Keratinocyte (primary cell): Measurements from ENCODE around the gene SH3PXD2B. TPM values are rescaled to one million over a fixed set of nuclear protein-coding genes. Genes with fewer than 3 reads are reported as not detected.

Experiments used
- DNase-seq: peaks from one replicate; pipeline ENCODE4 v3.0.0-alpha.2; 2011; ENCODE audit warnings: low read depth, missing footprints, low spot score
- FAIRE-seq: peaks from 2 replicates; lab custom pipeline; 2011; peaks lifted over from hg19 to GRCh38; lab: Jason Lieb, UNC
- H2AFZ ChIP-seq: 2 replicates; pipeline ENCODE4 v1.6.0; 2012; ENCODE audit warnings: low read length, control low read depth, inconsistent platforms; ENCODE audit not compliant: control insufficient read depth
- H3K27ac ChIP-seq: 2 replicates; pipeline ENCODE4 v1.5.1; 2011; ENCODE audit warnings: low read length; ENCODE audit not compliant: control insufficient read depth, insufficient read depth
- H3K27me3 ChIP-seq: 3 replicates; pipeline ENCODE4 v1.6.0; 2011; ENCODE audit warnings: low read length; ENCODE audit not compliant: control insufficient read depth, insufficient read depth; ENCODE audit errors: extremely low read depth
- H3K36me3 ChIP-seq, 2 experiments: 2 replicates in 1 of 2; 3 replicates in 1 of 2; pipeline ENCODE4 v1.5.1; 2011; ENCODE audit warnings: low read length in 2 of 2, mild to moderate bottlenecking in 1 of 2; ENCODE audit not compliant: control insufficient read depth in 2 of 2, insufficient read depth in 2 of 2; ENCODE audit errors: extremely low read depth in 1 of 2
- H3K4me1 ChIP-seq: 3 replicates; pipeline ENCODE4 v1.5.1; 2011; ENCODE audit warnings: low read length; ENCODE audit not compliant: control insufficient read depth, insufficient read depth; ENCODE audit errors: extremely low read depth
- H3K4me2 ChIP-seq: 3 replicates; pipeline ENCODE4 v1.6.0; 2011; ENCODE audit warnings: low read depth, low read length; ENCODE audit not compliant: control insufficient read depth, insufficient read depth; ENCODE audit errors: extremely low read depth
- H3K4me3 ChIP-seq, 3 experiments: fragments of 200-600 bp in 1 of 3; sonication (generic) in 1 of 3; 2 replicates in 2 of 3; 3 replicates in 1 of 3; pipeline ENCODE4 v1.5.1; 2011 to 2016; ENCODE audit warnings: low read length in 3 of 3, mild to moderate bottlenecking in 3 of 3, control low read depth in 2 of 3, inconsistent platforms in 1 of 3, low read depth in 1 of 3, mixed read lengths in 1 of 3, mixed run types in 1 of 3, moderate library complexity in 1 of 3; ENCODE audit not compliant: control insufficient read depth in 2 of 3, insufficient read depth in 2 of 3; ENCODE audit errors: extremely low read depth in 1 of 3
- H3K79me2 ChIP-seq: 2 replicates; pipeline ENCODE4 v1.6.0; 2012; ENCODE audit warnings: low read length; ENCODE audit not compliant: control insufficient read depth, insufficient read depth
- H3K9ac ChIP-seq: 3 replicates; pipeline ENCODE4 v1.6.0; 2011; ENCODE audit warnings: low read length; ENCODE audit not compliant: control insufficient read depth, insufficient read depth; ENCODE audit errors: extremely low read depth
- H3K9me1 ChIP-seq: 3 replicates; pipeline ENCODE4 v1.6.0; 2011; ENCODE audit warnings: low read length; ENCODE audit not compliant: control insufficient read depth, insufficient read depth; ENCODE audit errors: extremely low read depth
- H3K9me3 ChIP-seq: 2 replicates; pipeline ENCODE4 v1.5.1; 2012; ENCODE audit warnings: low read depth, low read length; ENCODE audit not compliant: control insufficient read depth
- H4K20me1 ChIP-seq: 3 replicates; pipeline ENCODE4 v1.6.0; 2011; ENCODE audit warnings: low read length; ENCODE audit not compliant: control insufficient read depth, insufficient read depth; ENCODE audit errors: extremely low read depth
- CTCF ChIP-seq, 3 experiments: IDR thresholded peaks in 1 of 3; conservative IDR thresholded peaks in 1 of 3; optimal IDR thresholded peaks in 1 of 3; 2 replicates in 2 of 3; 3 replicates in 1 of 3; pipeline versions ENCODE3 to v1.5.1; 2011; ENCODE audit warnings: low read length in 3 of 3, mild to moderate bottlenecking in 3 of 3, moderate library complexity in 2 of 3, control low read depth in 1 of 3, inconsistent platforms in 1 of 3; ENCODE audit not compliant: insufficient read depth in 2 of 3; ENCODE audit errors: extremely low read depth in 1 of 3
- EZH2 ChIP-seq: IDR thresholded peaks from one replicate; pipeline ENCODE4 v1.6.1; 2012; ENCODE audit warnings: inconsistent platforms, mild to moderate bottlenecking, low read length, moderate library complexity
- dilution Hi-C: fragments of 300-500 bp; cut with MboI; formaldehyde crosslinking; loops from one replicate; pipeline ENCODE4 v1.7.0; 2020; ENCODE audit warnings: low sequenced_read_pairs; ENCODE audit not compliant: extremely low pct_ligation_motif_present
- polyA plus RNA-seq, 5 experiments: library from polyadenylated mRNA; depleted of rRNA in 3 of 5; stranded (reverse) in 3 of 5; stranded (forward) in 1 of 5; unstranded in 1 of 5; fragments of >200 nt; gene quantifications; 1 replicate in 1 of 5; 2 replicates in 3 of 5; 3 replicates in 1 of 5; pipeline versions ENCODE4 v1.2.1 to v1.2.3, GENCODE V29; 2011 to 2012; ENCODE audit warnings: missing spikeins in 2 of 5, low read depth in 1 of 5, low replicate concordance in 1 of 5

SH3PXD2B gene
- polyA plus RNA-seq, 1 donor (not counting 4 experiments of a cell fraction or from before 2014, with no cell fraction given) = 17.3 TPM

GRCh38 chr5:172385707-172386106 is 68.6 kb downstream of the SH3PXD2B start:
- no peaks in the 10 kb centered on the region for H3K9me1 ChIP-seq
- no peak overlapping the region for H3K4me2 ChIP-seq
- H2AFZ ChIP-seq = no peak overlapping the region
- H3K9me3 ChIP-seq = no peaks in the 10 kb centered on the region
- no peaks in the 10 kb centered on the region for H3K27me3 ChIP-seq
- FAIRE-seq (no peak), DNase-seq (no peak)
- no peak overlapping the region for H3K4me3 ChIP-seq
- H3K9ac ChIP-seq = no peak overlapping the region
- no peak overlapping the region for H3K27ac ChIP-seq
- no peaks in the 10 kb centered on the region for H3K79me2 ChIP-seq
- no peaks in the 10 kb centered on the region for H4K20me1 ChIP-seq
- TF ChIP-seq CTCF (optimal IDR thresholded peaks at IDR 0.05 in 1 of 3, IDR thresholded peaks at IDR 0.05 in 1 of 3, conservative IDR thresholded peaks at IDR 0.05 in 1 of 3; ENCODE audit: extremely low read depth in 1 of 3, insufficient read depth in 2 of 3, low read length in 3 of 3) (no peak), EZH2 (no peak)
- H3K36me3 ChIP-seq = peaks cover 6 to 7% of the 10 kb centered on the region in 2 experiments
- H3K4me1 ChIP-seq = peaks cover 14% of the 10 kb centered on the region
- dilution Hi-C loops = no loop called here

- Histone ChIP-seq H3K36me3 (peaks cover 6 to 8% of the 10 kb centered on the region in 2 experiments), H3K27ac (no peak overlapping the region), H3K27me3 (no peaks in the 10 kb centered on the region), H3K9me3 (no peaks in the 10 kb centered on the region), H3K79me2 (no peaks in the 10 kb centered on the region), H3K4me1 (peaks cover 14% of the 10 kb centered on the region), H3K4me2 (no peak overlapping the region), H3K9ac (no peak overlapping the region), H4K20me1 (no peaks in the 10 kb centered on the region), H3K9me1 (no peaks in the 10 kb centered on the region), H2AFZ (no peak overlapping the region), H3K4me3 (no peak overlapping the region)
- TF ChIP-seq CTCF (optimal IDR thresholded peaks at IDR 0.05 in 1 of 3, IDR thresholded peaks at IDR 0.05 in 1 of 3, conservative IDR thresholded peaks at IDR 0.05 in 1 of 3; ENCODE audit: extremely low read depth in 1 of 3, insufficient read depth in 2 of 3, low read length in 3 of 3) (no peak), EZH2 (no peak)
- FAIRE-seq (no peak), DNase-seq (no peak)
- dilution Hi-C loops = no loop called here
Measured at GRCh38 chr5:172385010-172385563, 69.2 kb downstream of the SH3PXD2B start.
